NCI-H748 (cell line): ENCODE data around the gene NUP210.
"Not testable (repeated sequence)": the region's sequence is repeated elsewhere in the genome, so short reads cannot be mapped to it uniquely, and the experiment has no call there.

ENCODE experiments used
- DNase-seq: peaks from one replicate; lab custom pipeline; 2025; ENCODE audit not compliant: unreplicated experiment; lab: John Stamatoyannopoulos, UW

The NUP210 gene

DNA sequence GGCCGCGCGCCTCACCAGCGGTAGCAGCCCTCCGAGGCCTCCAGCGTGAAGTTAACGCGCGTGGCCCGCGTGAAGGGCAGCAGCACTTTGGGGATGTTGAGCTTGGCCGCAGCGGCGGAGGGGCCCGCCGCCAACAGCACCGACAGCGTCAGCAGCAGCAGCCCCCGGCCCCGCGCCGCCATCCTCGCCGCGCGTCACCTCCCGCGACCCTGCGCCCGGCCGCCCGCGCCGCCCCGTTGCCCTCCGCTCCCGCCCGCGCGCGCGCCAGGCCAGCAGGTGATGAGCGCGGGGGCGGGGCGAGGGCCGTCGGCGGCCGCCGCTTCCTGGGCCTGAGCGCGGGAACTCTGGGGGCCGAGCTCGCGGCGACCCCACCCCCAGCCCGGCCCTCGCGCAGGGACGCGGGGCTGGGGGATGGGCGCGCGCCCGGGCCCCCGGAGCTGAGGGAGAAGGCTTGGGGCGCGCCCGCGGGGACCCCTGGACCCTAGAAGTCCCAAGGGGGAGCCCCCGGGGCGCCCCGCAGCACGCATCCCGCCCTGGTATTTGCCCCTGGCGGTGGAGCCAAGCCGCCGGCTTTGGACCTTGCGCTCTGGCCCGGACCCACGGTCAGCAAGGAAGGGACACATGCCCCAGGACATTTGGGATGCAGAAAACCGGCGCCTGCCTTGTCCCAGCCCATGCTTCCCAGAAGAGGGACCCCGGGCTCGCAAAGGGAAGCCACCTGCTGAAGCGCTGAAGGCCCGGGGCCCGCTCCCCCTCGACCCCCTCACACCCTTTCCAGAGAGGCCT lies at the start of gene NUP210:
TSS of gene NUP210 (minus strand) at position 278 of the 786 bp plus-strand sequence. CDS start at position 182, 96 bp downstream.
- peak; percentile 77 for DNase-seq

DNA sequence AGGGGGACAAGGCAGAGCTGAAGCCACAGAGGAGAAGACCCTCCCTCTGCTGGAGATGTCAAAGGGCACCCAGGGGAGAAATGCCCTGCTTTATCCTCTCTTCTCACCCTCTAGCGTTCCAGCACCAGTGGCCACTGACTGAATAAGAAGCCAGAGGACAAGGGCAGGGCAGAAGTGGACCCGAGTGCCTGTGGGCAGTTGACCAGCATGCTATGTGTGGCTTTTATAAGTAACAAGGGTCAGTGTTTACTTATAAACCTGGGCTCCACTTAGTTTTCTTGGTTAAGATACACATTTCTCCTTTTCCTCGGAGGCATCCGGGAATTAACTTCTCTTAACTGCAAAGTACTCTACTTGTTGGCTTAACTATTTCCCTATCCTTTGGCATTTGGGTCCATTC lies 46.7 kb upstream of the NUP210 start:
- no peak for DNase-seq

DNA sequence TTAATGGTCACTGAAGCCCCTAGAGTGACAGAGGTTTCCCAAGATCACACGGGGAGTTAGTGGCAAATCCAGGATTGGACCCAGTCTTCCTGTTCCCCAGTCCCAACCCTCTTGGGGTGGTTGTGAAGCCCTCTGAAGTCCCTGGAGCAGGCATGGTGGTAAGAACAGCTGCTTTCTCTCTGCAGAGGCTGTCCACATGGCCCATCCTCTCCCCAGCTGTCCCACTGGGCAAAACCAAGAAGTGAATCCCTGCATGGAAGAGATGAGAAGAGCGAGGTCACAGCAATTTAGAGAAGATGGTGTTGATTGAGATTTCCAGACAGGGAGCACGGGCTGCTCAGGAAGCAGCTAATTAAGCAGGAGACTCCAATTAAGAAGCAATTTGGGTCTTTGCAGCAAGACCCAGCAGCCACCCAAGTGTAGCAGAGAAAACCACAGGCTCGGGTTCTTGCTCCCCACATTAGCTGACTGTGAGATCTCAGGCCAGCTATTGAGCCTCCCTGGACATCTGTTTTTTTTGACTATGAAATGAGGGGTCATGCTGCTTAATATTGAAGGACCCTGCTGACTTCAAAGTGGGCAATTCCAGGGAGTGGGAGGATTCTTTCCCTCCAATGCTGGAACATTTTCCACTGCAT lies 45.2 kb upstream of the NUP210 start:
- DNase-seq, result no peak

DNA sequence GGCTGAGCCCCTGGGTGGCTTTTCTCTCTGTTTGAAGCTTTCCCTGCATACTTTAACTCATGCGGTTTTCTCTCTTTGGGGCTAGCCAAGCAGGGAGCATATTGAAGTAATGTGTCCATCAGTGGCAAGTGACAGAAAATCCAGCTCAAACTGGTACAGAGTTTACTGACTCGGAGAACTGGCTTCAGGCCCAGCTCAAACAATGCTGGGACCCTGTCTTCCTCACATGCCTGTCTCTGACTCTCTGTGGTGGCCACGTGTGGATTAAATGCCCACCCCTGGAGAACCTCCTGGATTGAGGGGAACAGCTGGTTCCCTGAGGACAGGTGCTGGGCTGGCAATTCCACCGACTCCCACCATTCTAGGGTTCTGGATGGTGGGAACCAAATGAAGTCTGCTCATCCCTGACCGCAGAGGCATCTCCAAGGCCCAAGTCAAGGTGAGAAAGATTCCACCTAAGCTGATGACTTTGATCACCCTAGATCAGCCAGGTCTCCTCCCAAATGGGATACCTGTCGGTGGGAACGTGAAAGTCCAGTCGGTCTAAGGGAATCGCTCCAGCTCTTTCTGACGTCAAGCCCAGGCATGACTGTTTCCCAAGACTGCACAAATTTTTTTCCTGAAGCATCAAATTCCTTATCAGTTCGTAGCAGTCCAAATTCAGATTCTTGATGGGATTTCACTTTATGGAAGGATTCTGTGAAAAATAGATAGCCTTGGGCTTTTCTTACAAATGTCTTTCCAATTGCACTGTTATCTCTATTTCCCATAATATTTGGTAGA lies 43.7 kb upstream of the NUP210 start:
- no peak for DNase-seq

DNA sequence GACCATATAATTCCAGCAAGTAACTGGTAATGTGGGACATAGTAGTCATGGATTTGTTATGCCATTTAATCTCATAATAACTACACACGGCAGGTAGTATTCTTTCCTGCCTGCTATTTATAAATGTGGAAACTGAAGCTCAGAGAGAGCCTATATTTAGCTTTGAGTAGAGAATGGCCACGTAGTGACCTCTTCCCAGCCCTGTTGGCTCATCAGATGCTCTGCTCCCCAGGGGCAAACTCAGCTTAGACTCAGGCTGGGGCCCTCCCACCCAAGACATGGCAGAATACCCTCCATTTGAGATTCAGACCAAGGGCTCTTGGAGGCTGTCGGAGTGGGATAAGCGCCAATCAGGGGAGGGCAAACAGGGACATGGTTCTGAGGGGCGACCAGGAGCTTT lies 42.7 kb upstream of the NUP210 start:
- DNase-seq, result no peak

DNA sequence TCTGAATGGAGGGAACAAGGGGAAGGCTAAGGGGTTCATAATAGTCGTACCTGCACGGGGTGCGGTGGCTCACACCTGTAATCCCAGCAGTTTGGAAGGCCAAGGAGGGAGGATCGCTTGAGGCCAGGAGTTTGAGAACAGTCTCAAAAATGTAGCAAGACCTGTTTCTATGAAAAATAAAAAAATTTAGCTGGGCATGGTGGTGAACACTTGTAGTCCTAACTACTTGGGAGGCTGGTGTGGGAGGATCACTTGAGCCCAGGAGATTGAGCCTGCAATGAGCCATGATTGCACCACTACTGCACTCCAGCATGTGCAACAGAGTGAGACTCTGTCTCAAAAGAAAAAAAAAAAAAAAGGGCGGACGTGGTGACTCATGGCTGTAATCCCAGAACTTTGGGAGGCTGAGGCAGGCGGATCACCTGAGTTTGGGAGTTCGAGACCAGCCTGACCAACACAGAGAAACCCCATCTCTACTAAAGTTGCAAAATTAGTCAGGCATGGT lies 42.1 kb upstream of the NUP210 start:
- DNase-seq, result no peak

DNA sequence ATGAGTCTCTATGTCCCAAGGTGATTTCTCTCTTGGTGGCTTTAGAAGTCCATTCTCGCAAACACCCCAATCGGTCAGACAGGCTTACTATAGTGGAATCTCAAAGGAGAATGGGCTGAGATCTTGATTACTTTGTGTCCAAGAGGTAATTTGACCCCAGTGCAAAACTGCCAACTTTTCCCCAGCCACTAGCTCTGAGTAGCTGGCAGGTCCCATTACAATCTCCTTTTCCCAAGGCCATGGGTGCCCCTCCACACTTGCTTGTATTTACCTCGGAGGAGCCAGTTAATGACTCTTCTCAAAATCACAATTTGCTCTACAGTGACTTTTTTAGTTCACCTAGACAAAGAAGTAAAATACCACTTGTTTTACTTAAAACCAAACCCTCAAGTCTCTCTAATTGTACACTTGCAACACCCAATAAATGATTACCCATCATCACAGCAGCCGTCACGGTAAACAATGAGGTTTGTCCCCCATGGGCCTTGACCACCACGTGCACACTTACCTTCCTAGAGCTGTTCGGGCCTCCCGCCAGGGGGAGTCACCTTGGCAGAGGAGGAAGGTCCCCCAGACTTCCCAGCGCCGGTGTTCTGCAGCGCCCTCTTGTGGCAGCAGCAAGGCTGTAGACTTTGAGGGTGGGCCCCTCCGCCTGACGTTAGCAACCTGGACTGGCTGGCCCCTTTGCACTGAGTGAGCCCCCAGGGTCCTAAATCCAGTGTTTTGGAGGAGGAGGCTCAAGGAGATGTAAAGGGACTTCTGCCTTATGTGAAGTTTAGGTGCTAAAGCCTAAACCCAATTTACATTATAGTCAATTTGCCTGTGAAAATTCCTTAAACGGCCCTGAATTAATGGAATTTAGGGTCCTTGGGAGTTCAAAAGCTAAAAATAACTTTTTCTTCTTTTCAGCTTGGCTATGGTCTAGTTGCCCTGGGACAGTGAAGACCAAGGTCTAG lies 41.3 kb upstream of the NUP210 start:
- DNase-seq, result peak; percentile 78

DNA sequence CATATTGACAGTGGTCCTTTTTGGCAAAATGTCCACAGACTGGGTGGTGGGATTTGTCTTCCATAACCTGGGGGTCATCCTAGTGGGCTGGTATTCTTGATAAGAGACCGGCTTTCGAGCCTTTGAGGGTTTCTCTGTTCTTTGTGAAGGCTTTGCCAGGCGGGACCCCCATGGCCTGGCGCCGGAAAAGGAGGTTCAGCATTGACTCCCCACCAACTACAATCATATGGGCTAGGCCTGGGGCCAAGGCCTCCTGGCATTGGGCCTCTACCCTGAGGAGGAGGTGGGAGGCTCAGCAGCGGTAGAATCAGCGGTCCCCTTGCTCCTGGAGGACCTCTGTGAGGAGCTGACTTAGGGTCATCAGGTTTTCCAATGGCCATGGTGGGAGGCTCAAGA lies 40.2 kb upstream of the NUP210 start:
- no peak for DNase-seq

DNA sequence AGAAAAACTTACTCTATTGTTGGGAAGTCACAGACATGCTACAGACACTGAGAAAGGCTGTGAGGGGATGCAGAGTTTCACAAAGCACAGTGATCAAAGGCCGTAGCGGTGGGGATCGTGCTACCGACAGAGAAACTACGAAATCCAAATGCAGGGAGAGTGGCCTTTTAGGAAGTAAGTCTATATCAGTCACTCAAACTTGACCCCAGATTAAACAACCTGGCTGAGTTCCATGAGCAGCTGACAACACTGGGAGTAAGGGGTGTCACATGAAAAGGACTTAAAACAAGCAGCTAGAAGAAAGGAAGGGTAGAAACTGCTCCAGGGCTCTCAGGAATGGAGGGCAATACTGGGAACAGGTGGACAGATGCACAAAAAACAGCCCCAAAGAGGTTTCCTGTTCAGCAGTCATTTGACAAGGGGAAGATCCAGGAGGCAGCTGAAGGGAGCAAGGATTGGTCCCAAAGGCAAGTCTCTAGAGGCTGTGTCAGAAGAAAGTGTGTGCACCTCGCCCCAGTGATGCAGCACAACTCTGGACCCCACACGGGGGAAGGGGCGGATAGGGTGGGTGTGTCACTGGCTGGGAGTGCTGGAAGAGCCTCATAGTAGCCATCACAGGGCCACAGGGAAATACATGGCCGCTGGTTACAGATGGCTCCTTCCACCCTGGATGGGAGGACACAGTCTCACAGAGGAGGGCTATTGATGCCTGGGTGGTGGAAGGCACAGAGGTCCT lies 39.7 kb upstream of the NUP210 start:
- no peak for DNase-seq

DNA sequence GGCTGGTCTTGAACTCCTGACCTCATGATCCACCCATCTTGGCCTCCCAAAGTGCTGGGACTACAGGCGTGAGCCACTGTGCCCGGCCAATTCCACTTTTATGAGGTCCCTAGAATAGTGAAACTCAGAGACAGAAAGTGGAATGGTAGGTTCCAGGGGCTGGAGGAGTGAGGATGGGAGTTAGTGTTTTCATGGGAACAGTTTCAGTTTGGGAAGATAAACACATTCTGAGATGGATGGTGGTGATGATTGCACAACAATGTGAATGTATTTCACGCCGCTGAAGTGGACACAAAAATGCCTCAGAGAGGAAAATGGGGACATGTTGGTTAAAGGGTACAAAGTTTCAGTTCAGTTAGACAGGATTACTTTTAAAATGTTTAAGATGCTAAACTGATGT lies 37.5 kb upstream of the NUP210 start:
- no peak for DNase-seq

DNA sequence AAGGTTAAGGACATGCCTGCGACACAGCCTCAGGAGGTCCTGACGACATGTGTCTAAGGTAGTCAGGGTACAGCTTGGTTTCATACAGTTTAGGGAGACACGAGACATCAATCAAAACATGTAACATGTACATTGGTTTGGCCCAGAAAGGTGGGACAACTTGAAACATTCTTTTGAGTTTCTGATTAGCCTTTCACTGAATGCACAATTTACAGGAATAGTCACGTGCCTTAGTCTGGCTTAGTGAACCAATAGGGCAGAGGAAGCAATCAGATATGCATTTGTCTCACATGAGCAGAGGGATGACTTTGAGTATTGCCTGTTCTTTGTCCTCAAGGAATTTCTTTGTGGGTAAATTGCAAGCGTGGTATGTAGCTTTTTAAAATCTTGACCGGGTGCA lies 35.5 kb upstream of the NUP210 start:
- DNase-seq, result no peak

DNA sequence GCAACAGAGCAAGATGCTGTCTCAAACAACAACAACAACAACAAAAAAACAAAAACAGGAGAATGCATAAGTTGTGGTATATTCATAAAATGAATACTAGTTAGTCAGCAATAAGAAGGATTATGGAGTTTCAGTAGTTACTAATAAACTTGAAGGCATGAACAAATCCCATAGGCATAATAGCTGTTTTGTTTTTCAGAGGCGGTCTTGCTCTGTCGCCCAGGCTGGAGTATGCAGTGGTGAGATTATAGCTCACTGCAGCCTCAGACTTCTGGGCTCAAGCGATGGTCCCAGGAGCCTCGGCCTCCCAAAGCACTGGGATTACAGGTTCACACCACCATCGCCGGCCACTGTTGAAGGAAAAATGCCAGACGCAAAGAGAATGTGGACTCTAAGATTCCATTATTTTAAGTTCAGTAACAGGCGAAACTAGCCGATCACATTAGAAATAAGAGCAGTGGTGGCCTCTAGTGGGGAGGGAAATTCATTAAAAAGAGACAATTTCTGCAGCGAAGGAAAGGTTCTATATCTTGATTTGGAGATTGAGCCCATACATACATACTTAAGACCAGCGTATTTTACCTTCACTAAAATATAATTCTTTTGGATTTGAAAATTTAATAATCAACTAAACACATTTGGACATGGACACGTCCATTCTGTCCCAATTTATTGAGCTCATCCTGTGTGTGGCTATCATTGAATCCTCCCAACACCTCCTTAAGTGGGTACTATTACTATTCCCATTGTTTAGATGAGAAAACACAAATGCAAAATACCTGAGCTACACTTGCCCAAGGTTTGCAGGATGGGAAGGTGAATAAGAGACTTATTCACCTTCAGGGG lies 32.6 kb upstream of the NUP210 start:
- peak; percentile 57 for DNase-seq

DNA sequence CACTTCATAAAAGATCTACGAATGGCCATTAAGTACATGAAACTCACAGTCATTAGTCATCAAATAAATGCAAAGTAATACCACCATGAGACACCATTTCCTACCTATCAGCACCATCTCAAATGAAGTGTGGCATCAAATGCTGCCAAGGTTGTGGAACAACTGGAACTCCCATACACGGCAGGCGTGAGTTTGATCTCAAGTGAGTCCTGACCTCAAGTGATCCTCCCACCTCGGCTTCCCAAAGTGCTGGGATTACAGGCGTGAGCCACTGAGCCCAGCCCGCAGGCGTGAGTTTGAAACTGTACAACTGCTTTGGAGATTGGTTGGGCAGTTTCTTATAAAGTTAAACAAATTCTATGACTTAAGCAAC lies 31.2 kb upstream of the NUP210 start:
- peak; percentile 44 for DNase-seq

DNA sequence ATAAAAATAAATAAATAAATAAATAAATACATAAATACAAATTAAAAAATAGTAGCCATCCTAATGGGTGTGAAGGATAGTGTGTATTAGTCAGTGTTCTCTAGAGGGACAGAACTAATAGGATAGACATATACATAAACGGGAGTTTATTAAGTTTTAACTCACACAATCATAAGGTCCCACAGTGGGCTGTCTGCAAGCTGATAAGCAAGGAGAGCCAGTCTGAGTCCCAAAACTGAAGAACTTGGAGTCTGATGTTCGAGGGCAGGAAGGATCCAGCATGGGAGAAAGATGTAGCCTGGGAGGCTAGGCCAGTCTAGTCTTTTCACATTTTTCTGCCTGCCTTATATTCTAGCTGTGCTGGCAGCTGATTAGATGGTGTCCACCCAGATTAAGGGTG lies 22.8 kb upstream of the NUP210 start:
- DNase-seq, result not testable (repeated sequence)

DNA sequence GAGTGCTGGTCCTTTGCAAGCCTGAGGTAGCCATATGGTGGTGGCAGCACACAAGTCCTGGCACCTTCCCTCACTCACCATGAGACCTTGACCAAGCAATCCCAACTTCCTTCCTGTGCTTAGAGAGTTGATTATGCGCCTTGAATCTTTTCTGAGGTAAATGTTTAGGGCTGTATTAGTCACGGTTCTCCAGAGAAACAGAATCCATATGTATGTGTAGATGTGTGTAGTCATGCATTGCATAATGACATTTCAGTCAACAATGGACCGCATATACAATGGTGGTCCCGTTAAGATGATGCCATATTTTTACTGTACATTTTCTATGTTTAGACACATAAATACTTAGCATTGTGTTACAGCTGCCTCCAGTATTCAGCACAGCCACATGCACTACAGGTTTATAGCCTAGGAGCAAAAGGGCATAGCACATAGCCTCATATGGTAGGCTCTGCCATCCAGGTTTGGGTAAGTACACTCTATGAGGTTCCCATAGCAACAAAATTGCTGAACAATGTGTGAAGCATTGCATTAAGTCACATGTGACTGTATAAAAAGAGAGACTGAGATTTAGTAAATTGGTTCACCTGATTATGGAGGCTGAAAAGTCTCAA lies 20.2 kb upstream of the NUP210 start:
- DNase-seq, result peak; percentile 2

DNA sequence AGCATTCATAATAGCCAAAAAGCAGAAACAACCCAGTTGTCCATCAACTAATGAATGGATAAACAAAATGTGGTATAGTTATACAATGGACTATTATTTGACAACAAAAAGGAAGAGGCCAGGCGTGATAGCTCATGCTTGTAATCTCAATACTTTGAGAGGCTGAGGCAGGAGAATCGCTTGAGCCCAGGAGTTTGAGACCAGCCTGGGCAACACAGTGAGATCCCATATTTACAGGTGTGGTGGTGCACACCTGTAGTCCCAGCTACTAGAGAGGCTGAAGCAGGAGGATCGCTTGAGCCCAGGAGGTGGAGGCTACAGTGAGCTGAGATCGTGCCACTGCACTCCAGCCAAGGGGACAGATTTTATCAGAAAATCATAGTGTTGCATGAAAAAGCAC lies 16.1 kb upstream of the NUP210 start:
- DNase-seq, result not testable (repeated sequence)

DNA sequence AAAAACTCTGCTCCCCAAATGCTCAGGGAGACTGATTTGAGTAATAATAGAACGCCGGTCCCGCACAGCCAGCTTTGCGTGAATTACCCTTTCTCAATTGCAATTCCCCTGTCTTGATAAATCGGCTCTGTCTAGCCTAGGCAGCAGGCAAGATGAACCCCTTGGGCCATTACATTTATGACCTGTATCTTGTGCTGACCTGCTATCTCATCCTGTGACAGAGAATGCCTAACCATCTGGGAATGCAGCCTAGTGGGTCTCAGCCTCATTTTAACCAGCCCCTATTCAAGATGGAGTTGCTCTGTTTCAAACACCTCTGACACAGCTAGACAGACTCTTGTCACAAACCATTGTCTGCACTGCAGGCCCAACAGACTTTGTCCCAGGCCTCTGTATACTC lies 13.8 kb upstream of the NUP210 start:
- DNase-seq, result no peak

DNA sequence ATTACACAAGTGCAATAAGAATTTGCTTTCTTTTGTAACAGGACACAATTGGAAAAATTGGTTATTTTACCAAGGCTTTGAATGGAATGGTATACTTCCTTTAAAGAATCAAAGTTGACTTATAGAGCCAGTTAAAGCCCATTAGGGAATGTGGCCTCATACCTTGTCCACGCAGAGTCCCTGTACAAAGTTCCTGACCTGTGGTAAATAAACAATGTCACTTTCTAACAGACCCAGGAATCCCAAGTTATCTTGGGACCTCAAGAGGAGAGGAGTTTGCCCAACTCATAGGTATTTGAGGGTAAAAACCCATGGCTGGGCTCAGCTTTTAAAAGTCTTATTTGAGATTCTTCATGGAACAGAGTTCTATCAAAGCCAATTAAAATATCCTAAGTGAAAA lies 12.0 kb upstream of the NUP210 start:
- no peak for DNase-seq
